T-helper 9 cell (primary cell): ENCODE results near the gene POU6F2.
A peak's percentile ranks its signal among the peaks of the same experiment; 100 is the strongest.

ENCODE experiments used
- DNase-seq: peaks from one replicate; pipeline ENCODE4 v3.0.0-alpha.2; 2020

Gene POU6F2

DNA sequence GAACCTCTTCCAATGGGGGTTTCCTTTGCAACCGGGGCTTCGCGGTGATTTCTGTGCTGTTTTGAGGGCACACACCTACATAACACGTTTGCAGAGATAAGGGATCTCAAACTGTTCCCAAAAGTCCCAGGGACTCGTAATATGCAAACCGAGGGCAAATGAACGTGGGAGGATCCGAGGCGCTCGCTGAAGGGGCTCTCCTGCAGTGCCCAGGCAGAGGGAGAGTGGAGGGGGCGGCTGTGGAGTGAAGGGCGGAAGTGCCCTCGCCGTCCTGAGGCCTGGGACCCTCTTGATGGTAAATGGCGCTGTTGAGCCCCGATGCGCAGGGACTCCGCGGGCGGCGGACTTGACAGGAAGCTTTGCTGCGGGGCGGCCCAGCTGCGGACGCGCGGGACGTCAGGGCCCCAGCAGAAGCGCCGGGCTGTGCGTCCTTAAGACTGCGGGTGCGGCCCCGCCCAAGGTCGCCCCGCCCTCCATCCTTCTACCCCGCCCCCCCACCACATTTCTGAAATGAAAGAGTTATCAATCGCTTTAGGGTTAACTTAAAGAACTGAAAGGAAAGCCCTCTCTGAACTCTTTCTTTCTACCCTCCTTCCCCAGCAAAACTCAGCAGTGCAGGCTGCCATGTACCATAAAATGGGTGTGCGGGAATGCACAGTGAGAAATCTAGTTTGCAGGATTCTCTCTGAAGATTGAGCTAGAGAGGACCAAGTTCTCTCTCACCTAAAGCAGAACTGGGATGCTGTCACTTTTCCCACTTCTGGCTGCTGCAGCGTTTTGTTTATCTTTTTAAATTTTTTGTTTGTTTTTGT lies 436.7 kb downstream of the POU6F2 start:
- DNase-seq, result no peak

DNA sequence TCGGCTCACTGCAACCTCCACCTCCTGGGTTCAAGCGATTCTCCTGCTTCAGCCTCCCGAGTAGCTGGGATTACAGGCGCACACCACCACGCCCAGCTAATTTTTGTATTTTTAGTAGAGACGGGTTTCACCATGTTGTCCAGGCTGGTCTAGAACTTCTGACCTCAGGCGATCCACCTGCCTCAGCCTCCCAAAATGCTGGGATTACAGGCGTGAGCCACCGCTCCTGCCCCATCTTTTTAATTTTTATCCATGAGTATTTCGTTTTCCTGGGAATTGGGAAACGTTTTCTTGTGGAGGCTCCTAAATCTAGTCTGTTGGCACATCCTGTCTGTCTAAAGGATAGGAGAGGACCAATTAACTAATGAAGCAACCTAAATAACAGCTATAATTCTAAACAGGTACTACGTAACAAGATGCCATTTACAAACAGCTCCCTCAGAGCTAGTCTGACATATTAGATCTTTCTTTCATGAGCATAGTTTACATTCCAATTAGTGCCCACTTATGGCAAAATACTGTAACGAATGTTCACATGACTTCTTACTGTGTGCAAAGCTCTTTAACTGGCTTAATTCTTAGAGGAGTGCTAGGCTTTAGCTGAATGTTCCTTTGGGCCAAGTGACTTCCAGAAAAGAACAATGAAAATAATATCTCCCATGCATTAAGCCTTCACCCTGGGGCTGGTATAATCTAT lies 437.5 kb downstream of the POU6F2 start:
- no peak for DNase-seq

DNA sequence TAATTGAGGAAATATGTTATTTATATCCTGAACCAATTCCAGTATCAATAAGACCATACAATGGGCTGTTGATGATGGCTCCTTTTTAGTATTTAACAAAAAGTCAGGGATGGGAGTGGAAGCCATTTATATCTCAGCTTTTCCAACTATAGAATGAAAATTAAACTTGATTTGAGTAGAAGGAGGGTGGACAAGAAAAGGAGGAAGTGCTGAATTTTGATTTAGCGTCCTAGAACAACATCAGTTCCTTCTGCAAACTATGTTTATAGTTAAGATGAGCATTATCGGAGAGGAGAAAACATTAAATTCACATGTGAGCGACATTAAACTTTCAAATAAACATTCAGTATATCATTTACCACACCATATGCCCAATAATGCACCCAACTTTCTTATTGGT lies 439.2 kb downstream of the POU6F2 start:
- no peak for DNase-seq

DNA sequence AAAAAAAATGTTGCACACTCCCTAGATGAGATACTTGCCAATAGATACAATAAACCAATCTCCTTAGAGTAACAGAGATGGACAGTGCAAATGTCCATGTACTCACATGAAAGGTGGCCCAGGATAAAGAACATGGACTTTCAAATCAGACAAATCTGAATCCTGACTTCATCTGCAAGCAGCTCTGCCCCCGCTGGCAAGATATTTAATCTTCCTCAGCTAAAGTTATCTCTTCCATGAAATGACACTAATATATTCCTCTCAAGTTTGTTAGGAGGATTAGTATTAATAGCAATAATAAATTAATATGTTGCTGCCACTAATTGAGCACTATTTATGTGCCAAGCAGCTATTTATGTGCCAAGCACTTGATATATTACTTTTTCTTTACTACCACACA lies 439.9 kb downstream of the POU6F2 start:
- DNase-seq, result no peak

DNA sequence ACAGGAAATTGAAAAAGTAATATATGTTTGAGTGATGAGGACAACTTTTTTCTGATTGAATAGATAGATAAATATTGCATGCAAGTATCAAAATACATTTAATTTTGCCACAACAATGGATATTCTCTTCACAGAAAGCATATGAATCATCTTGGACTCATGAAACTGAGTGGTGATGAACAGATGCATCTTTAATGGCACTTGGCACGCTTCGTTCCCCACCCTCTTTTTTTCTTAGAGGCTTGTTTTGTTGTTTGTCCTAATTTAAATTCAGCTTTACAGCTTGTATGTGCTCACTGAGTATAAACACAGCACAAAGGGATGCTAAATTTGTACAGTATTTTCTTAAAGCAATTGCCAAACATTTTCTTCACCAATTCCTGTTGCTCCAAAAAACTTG lies 443.5 kb downstream of the POU6F2 start:
- DNase-seq, result no peak

DNA sequence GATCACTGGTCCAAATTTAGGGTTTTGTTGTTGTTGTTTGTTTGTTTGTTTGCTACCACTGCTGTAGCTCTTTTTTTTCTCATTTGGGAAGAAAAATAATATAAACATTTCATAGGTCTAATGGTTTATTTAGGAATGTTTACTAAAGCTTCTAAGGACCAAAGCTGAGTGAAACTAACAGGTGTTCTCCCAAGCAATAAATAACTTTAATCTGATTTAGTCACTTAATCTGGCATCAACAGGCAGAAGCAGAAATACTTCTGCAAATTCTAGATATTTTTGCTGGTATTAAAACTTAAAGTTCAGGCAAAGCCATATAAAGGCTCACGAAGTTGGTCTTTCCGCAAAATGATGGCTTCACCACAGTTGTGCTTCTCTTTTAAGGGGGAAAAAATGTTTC lies 444.0 kb downstream of the POU6F2 start:
- no peak for DNase-seq

DNA sequence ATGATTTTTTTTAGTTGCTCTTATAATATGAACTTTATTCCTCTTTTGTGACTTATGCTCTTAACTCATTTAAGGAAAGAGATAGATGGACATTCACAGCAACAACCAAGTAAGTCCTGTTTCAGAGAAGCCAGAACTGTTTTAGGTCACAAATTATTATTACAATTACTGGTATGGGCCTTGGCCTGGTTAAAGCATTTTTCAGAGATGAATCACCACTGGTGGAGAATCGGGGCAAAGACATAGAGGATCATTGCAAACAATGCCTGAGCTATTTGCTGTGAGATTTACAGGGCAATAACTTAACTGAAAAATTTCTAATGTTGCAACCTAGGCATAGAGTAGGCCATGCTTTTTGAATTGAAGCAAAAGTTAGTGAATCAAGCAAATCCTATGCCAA lies 450.5 kb downstream of the POU6F2 start:
- no peak for DNase-seq

DNA sequence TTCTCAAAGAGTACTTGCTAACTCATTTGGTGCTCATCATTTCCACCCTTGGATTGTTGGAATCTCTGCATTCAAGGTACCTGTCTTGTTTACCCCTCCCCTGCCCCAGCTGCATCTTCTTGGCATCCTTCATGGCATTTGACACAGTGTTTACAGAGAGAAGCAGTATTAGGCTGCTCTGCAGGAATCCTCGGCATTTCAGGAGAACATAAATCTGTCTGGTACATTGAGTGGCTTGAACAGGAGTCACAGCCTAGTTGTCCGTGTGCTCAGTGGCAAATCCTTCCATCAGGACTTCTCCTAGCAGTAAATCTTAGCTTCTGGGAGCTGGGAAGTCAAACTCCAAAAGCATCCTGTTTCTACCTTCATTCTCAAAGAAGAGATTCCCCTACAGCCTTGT lies 451.7 kb downstream of the POU6F2 start:
- no peak for DNase-seq

DNA sequence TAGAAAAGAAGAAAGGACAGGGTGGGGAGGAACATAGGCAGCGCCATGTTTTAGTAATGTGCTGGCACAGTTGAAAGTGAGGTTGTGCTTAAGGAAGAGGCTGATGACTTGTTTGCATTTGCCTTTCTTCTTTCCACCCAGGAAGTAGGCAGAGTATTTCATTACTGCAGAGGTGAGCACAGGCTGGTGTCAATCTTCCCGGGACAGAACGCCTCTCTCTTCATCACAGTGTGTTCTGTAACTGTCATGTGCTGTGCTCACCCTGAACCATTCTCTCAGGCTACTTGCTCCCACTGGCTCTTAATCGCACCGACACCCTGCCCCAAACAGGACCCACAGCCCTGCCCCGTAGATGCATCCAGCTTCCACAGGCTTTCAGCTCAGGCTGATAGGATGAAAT lies 452.7 kb downstream of the POU6F2 start:
- no peak for DNase-seq

DNA sequence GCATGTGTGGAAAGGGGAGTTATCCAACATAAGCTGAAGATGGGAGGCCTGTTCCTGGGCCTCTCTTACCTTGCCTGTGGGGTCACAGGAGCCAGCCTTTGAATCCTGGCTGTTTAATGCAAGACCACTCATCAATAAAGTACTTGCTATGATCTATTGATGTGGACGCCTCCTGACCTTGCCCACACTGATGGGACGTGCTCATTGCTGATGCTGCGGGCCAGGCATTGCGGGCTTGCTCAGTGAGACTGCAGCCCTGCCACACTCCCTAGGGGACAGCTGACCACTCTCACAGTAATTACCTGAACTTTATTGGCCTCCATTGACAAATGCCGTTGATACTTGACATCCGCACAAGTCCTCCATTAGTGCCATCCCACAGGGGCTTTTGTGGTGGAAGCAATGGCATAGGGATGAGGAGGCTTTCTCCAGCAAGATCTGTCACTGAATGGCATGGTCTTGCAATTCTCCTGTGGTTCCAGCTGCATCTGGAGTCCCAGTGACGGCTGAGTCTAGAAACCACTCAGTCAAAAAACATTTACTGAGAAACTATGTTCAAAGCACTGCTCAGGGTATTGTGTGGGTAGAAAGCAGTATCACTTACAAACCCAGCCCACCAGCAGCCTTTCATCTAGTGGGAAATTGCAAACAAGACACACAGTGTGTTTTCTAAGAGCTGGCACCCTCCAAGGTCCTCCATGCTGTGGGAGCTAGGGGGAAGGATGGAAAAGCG lies 453.4 kb downstream of the POU6F2 start:
- no peak for DNase-seq

DNA sequence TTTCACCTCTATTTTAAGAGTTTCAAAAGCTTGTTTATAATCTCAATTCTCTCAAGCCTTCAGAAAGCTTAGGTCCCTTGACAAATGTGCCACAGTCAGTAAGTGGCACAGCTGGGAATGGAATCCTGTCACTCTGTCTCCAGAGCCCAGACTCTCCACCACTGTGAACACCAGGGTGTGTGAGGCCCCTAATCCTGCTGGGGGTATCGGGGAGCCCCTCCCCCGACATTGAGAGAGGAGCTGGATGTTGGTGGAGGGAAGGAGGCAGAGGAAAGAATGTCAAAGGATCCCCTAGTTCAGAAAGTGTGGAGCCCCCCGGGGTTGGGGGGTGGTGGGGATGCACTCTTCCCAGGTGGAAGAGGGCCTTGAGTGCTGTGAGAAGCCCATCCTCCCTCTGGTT lies 454.7 kb downstream of the POU6F2 start:
- DNase-seq, result no peak

DNA sequence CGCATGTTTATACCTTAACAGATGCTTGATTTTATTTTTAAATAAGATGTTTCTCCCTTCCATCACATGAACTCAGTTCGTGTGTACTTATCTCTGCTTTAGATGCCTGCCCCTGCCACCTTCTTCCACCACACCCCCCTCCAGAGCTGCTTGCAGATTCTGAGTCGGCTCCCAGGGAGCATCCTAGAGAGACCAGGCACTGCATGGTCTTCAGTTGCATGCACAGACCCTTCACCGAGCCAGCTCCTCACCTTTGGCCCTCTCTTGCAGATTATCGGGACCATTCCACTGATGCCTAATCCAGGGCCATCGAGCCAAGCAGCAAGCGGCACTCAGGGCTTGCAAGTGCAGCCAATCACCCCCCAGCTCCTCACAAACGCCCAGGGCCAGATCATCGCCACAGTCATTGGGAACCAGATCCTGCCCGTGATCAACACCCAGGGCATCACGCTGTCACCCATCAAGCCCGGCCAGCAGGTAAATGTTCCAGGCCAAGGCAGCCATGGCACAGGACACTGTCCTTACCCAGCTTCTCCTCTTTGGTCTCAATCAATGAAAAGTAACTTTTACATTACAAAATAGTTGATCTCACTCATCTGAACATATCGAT lies 455.2 kb downstream of the POU6F2 start:
- DNase-seq, result no peak

DNA sequence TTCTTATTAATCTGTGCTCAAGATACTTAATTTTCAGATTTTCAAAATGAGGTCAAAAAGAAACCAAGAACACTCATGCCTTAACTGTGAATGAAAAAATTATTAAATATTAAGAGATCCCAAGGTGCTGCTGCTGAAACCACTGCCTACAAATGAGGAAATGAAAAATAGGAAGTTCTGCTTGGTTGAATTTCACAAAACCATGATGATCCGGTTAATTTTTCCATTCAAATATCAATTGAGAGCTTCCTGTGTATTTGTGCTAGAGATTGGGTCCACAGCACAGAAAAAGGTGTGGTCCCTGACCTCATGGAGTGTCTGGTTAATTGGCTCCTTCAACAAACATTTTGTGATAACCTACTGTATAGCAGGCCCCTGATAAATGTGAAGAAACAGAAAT lies 455.8 kb downstream of the POU6F2 start:
- no peak for DNase-seq

DNA sequence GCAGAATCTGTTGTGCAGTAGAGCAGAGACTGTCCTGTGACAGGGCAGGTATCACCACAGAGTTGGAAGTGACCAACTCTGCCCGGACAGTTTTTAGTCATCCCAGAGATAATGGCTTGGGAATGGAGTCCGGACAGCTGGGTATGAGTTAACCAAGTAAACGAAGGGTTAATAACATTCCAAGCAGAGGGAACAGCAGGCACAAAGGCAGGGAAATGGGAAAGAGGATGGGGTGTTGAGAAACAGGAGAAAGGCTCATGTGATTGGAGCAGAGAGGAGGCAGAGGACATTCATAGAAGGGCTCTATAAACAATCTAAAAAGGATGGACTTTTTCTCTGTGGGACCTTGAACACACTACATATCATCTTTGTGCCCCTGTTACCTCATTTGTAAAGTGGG lies 456.3 kb downstream of the POU6F2 start:
- DNase-seq, result no peak

DNA sequence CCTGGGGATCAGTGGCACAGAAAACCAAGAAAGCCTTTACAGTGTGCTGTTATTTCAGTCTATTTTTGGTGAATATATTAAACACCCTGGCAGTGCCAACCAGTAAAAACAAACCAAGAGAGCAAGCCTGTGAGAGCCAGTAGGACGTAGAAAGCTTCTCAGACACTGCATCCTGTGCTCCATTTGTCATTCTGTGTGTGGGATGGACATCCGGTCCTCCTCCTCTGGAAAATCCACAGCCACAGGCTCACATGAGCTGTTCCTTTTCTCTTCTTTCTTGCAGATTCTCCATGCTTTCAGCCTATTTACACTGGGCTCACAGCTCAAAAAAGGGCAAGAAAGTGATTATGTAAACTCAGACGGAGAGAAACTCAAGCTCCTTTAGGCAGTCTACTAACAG lies 468.8 kb downstream of the POU6F2 start:
- DNase-seq, result no peak

DNA sequence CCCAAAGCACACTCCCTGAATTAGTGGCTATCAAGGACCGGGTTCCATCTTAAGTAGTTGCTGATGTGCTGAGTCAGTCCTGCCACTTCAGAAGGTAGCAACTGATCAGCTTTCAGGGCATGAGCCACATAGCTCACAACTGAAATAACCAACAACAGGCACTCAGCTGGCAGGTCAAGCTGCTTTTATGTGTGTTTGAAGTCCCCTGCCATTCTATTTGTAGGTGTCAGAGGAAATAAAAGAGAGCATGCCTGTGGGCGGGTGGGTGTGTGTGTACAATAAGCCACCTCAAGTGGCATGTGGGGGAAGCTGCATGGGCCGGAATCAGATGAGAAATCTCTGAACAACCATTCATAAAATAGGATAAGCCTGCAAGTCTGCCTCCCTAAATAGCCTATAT lies 474.2 kb downstream of the POU6F2 start:
- DNase-seq, result no peak

DNA sequence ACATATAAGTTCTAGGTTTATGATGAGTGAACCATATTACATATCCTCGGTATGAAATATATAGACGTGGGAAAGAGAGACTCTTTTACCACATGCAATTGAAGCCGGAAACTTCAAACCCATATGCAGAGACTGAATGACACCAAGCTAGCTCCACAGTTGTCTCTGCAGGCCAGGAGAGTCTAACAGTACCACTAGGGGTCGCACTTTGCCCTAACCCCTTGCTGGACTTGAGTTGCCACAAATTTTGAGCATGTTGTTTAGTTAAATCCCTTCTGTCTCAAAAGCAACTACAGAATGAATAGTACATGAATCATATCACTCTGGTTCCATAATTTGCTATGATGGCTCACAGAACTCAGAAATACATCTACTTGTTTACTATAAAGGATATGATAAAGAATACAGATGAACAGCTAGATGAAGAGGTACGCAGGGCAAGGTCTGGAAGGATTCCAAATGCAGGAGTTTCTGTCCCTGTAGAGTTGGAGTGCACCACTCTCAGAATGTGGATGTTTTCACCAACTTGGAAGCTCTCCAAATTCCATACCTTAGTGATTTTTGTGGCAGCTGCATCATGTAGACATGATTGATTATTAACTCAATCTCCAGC lies 476.1 kb downstream of the POU6F2 start:
- peak; percentile 14 for DNase-seq

DNA sequence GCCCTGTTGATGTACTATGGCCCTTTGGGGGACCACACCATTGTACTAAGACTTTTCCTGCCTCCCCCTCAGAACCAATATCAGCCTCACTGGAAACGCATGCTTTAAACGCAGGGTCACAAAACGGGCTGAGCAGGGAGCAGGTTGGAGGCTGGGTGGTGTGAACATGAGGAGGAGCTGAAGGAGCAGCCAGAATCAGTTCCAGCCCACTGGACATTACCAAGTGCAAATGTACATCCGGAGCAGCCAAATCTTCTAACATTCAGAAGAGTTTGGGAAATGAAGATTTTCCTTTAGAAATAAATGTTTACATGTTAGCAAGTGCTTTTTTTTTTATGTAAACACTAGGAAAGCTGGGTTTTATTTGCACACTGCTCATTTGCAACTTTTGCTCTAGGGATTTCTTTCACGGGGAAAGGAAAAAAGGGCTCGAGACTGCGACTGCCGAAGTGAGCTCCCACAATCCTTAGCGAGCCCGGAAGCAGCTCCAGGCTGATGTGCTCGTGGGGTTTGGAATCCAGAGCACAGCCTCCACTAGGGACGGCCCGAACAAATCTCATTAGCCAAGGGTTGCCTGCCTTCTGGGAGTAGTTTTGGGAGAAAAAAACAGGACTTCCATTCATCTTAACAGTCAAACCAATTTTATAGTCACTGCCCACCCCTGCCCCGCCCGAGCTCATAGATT lies 480.5 kb downstream of the POU6F2 start:
- DNase-seq, result no peak

DNA sequence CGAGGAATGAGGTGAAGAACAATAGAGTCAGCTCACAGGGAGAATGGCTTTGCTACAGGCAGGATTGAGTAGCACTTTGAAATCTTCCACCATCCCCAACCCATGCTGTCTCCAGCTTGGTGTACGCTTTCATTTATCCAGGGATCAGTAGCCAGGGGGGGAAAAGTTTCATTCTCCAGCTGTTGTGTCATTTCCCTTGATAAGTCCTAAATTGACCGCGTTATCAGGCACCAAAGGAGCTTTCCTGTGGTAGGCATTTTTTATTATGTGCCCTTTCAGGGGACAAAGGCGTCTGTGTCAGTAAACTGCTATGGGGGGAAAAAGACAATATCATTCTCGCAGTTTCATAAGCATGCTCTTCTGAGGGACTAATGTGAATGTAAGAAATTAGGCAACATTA lies 481.9 kb downstream of the POU6F2 start:
- DNase-seq, result no peak

DNA sequence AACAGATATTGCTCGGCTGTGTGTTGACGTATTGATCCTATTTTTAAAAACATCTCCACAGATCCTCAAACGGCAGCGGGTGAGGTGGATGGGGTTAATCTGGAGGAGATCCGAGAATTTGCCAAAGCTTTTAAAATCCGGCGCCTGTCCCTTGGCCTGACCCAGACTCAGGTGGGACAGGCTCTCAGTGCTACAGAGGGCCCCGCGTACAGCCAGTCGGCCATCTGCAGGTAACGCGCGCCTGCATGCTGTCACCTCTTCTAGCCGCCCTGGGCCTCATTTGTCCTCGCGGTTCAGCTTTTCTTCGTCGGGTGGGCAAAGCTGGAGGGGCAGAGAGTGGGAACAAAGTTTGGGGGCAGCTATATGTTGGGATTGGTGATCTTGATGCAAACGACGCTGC lies 482.8 kb downstream of the POU6F2 start:
- no peak for DNase-seq

DNA sequence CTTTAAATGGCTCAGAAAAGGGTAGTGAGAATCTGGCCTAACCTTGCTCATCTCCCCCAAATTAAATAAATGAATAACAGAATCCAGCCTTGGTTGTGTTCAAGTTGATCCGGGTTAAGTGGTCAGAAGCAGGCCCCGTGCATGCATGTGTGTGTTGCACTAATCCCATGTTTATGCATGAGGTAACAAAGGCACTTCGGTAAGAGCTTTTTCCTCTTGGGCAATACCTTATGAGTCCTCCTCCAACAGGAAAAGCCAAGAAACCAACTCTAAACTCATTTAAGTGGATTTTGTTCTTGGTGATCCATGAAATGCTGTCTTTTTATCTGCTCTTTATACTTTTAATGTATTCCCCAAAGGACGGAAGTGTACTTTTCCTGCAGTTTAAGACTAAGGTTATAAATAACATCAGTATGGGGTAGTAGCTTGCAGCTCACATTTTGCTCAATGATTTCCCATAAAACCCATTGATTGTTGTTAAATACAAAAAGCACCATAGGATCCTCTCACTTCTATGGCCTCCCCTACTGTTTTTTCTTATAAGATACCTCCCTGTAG lies 483.6 kb downstream of the POU6F2 start:
- DNase-seq, result no peak

DNA sequence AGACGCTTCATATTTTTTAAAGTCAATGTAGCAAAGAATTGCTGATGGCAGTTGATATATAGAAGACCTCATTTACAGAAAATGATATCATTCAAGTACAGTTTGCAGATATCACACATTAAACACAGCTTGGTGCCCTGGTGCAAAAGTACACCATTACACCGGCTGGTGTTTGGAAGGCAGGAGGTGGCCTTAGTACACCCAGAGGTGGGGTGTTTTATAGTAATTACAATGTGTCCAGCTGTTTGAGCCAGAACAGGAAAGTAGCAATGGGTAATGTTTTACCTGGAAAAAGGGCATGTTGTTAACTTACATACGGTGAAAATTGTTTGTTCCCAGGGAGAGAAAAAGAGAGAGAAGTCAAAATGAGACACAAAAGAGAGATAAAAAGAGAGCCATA lies 485.5 kb downstream of the POU6F2 start:
- DNase-seq, result no peak
